Endothelial cell of umbilical vein (primary cell): Measurements from ENCODE around the gene MYO6. TPM values are rescaled to one million over a fixed set of nuclear protein-coding genes. Genes with fewer than 3 reads are reported as not detected.

Experiments
- BruUV-seq: library from RNA; stranded (reverse); fragments of 400-500 nt; replicated peaks from 2 replicates; lab custom pipeline; 2021; lab: Mats Ljungman, UMichigan
- CTCF ChIA-PET: fragments of 300-600, 350-600 bp; sonication (Branson Sonifier 250); formaldehyde crosslinking; loops from one replicate; lab custom pipeline; 2021; ENCODE audit warnings: antibody characterized with exemption, inconsistent platforms; lab: Charles Lee
- POLR2A ChIA-PET: fragments of 300-600, 350-600 bp; sonication (Branson Sonifier 250); formaldehyde crosslinking; loops from one replicate; lab custom pipeline; 2021; ENCODE audit warnings: antibody characterized with exemption, inconsistent platforms; lab: Charles Lee
- DNase-seq: peaks from one replicate; pipeline ENCODE4 v3.0.0-alpha.2; 2011; ENCODE audit warnings: low read depth, low spot score
- FAIRE-seq: peaks from 2 replicates; lab custom pipeline; 2011; peaks lifted over from hg19 to GRCh38; lab: Jason Lieb, UNC
- H2AFZ ChIP-seq: 2 replicates; pipeline ENCODE4 v1.6.0; 2012; ENCODE audit warnings: low read depth, low read length, control low read depth, inconsistent platforms
- H3K27ac ChIP-seq: 2 replicates; pipeline ENCODE4 v1.5.1; 2011; ENCODE audit warnings: low read depth, mild to moderate bottlenecking, control low read depth, low read length, moderate library complexity; ENCODE audit not compliant: insufficient read depth
- H3K27me3 ChIP-seq, 2 experiments: 2 replicates each; pipeline versions ENCODE4 v1.6.0 to v1.6.1; 2011; ENCODE audit warnings: low read length in 2 of 2, mixed read lengths in 1 of 2; ENCODE audit not compliant: control insufficient read depth in 2 of 2, insufficient read depth in 2 of 2
- H3K36me3 ChIP-seq, 2 experiments: 2 replicates in 1 of 2; 3 replicates in 1 of 2; pipeline ENCODE4 v1.5.1; 2011; ENCODE audit warnings: low read length in 2 of 2, mild to moderate bottlenecking in 1 of 2, moderate library complexity in 1 of 2; ENCODE audit not compliant: control insufficient read depth in 2 of 2, insufficient read depth in 2 of 2; ENCODE audit errors: extremely low read depth in 1 of 2
- H3K4me1 ChIP-seq: 3 replicates; pipeline ENCODE4 v1.5.1; 2011; ENCODE audit warnings: mild to moderate bottlenecking, low read length; ENCODE audit not compliant: control insufficient read depth, insufficient read depth; ENCODE audit errors: extremely low read depth
- H3K4me2 ChIP-seq: 2 replicates; pipeline ENCODE4 v1.6.1; 2011; ENCODE audit warnings: low read length, control low read depth, mixed read lengths; ENCODE audit not compliant: insufficient read depth
- H3K4me3 ChIP-seq, 3 experiments: fragments of 200-600 bp in 1 of 3; sonication (generic), shearing (Covaris generic) in 1 of 3; replicated peaks in 1 of 3; 2 replicates each; pipeline ENCODE4 v1.5.1; 2011 to 2016; ENCODE audit warnings: control low read depth in 3 of 3, low read length in 3 of 3, mild to moderate bottlenecking in 2 of 3, inconsistent platforms in 1 of 3, low read depth in 1 of 3, moderate library complexity in 1 of 3; ENCODE audit not compliant: insufficient read depth in 1 of 3
- H3K79me2 ChIP-seq: 2 replicates; pipeline ENCODE4 v1.6.0; 2012; ENCODE audit warnings: low read length, inconsistent platforms; ENCODE audit not compliant: control insufficient read depth, insufficient read depth
- H3K9ac ChIP-seq: replicated peaks from 2 replicates; pipeline ENCODE3; 2011; ENCODE audit warnings: low read length, control low read depth; ENCODE audit not compliant: insufficient read depth; ENCODE audit errors: extremely low read depth
- H3K9me1 ChIP-seq: replicated peaks from 3 replicates; pipeline ENCODE4 v1.6.0; 2011; ENCODE audit warnings: mild to moderate bottlenecking, low read length; ENCODE audit not compliant: control insufficient read depth, insufficient read depth; ENCODE audit errors: extremely low read depth
- H3K9me3 ChIP-seq: replicated peaks from 2 replicates; pipeline ENCODE4 v1.5.1; 2012; ENCODE audit warnings: low read length, inconsistent platforms; ENCODE audit not compliant: control insufficient read depth, insufficient read depth
- H4K20me1 ChIP-seq: replicated peaks from 2 replicates; pipeline ENCODE3; 2011; ENCODE audit warnings: mild to moderate bottlenecking, low read length; ENCODE audit not compliant: control insufficient read depth, insufficient read depth; ENCODE audit errors: extremely low read depth
- EZH2 ChIP-seq: IDR thresholded peaks from 2 replicates; pipeline ENCODE4 v1.6.1; 2012; ENCODE audit warnings: borderline replicate concordance, low read depth, mild to moderate bottlenecking, moderate library complexity, low read length, inconsistent platforms; ENCODE audit not compliant: severe bottlenecking
- FOS ChIP-seq: IDR thresholded peaks from 2 replicates; pipeline ENCODE4 v1.6.1; 2011; ENCODE audit warnings: mild to moderate bottlenecking, low read length, moderate library complexity, borderline replicate concordance; ENCODE audit not compliant: insufficient read depth
- GATA2 ChIP-seq: IDR thresholded peaks from 2 replicates; pipeline ENCODE4 v1.7.0; 2011; ENCODE audit warnings: low read depth, mild to moderate bottlenecking, moderate library complexity, mixed read lengths, low read length; ENCODE audit not compliant: insufficient read length, insufficient read depth
- JUN ChIP-seq: IDR thresholded peaks from 2 replicates; pipeline ENCODE4 v1.6.1; 2011; ENCODE audit warnings: borderline replicate concordance, low read depth; ENCODE audit not compliant: insufficient read length, insufficient read depth
- MYC ChIP-seq: IDR thresholded peaks from one replicate; pipeline ENCODE4 v1.6.1; 2011; ENCODE audit warnings: mild to moderate bottlenecking, low read depth, low read length
- POLR2A ChIP-seq: IDR thresholded peaks from 2 replicates; pipeline ENCODE4 v1.6.1; 2012; ENCODE audit warnings: low read depth, mild to moderate bottlenecking, control low read depth, low read length
- POLR2AphosphoS5 ChIP-seq: IDR thresholded peaks from 2 replicates; pipeline ENCODE4 v1.6.1; 2012; ENCODE audit warnings: low read depth, mild to moderate bottlenecking, control low read depth, low read length, moderate library complexity; ENCODE audit not compliant: insufficient read depth
- dilution Hi-C: fragments of 300-500 bp; cut with MboI; formaldehyde crosslinking; loops from one replicate; pipeline ENCODE4 v1.15.0; 2019; ENCODE audit warnings: low sequenced_read_pairs; ENCODE audit not compliant: extremely low pct_ligation_motif_present
- intact Hi-C: fragments of 100-400 bp; cut with micrococcal nuclease; formaldehyde crosslinking; loops from one replicate; pipeline ENCODE4 v1.10.0; 2022
- polyA plus RNA-seq, 4 experiments: library from polyadenylated mRNA; depleted of rRNA in 3 of 4; stranded (reverse) in 3 of 4; unstranded in 1 of 4; fragments of >200 nt; gene quantifications; 2 replicates each; pipeline versions ENCODE4 v1.2.1 to v1.2.3, GENCODE V29; 2011 to 2012; ENCODE audit warnings: missing spikeins in 1 of 4
- total RNA-seq: library from RNA; stranded (reverse); gene quantifications from 2 replicates; pipeline ENCODE4 v1.2.3, GENCODE V29; 2021
- TF ChIP-seq, protein P1 (sequence below), 2 donors: IDR thresholded peaks; 1 replicate in 1 of 2; 2 replicates in 1 of 2; pipeline ENCODE4 v1.5.1; 2011; ENCODE audit warnings: low read length in 2 of 2, mild to moderate bottlenecking in 2 of 2, moderate library complexity in 2 of 2, control low read depth in 1 of 2, inconsistent platforms in 1 of 2, low read depth in 1 of 2; ENCODE audit not compliant: insufficient read depth in 1 of 2; ENCODE audit errors: extremely low read depth in 1 of 2
- TF ChIP-seq, protein P2 (sequence below): IDR thresholded peaks from 2 replicates; pipeline ENCODE4 v1.6.1; 2011; ENCODE audit not compliant: insufficient read depth, insufficient read length

The MYO6 gene
- total and polyA plus RNA-seq, 2 donors (not counting 3 experiments of a cell fraction or from before 2014, with no cell fraction given): 15.5 to 68.0 TPM

DNA sequence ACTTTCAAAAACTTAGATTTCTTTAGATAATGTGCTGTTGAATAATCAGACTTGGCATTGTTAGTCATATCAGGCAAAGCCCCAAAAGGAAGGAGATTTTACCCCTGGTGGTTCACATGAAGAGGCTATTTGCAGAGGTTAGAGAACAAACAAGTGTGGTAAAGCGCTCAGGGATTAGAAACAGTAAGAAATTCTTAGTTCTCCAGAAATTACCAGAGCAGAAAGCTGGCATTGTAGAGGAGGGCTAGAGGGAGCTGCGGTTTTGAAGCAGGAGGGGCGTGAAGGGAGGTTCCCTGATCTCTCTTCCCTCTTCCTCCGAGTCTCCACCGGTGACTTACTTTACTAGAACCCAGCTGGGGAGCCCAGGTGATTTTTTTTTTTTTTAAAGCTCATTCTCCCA is 10.2 kb downstream of the MYO6 start:
- no peak for FAIRE-seq
- intact Hi-C loops: no loop called here
- peaks cover 17% of the 10 kb centered on the region for H4K20me1 ChIP-seq
- CTCF ChIA-PET: interaction anchor here (2.2 kb wide), 1 partner anchor 11 kb away, joined by 7 read pairs; no protein-coding TSS in a partner anchor
- peaks cover 1% of the 10 kb centered on the region for H3K4me1 ChIP-seq
- H3K9ac ChIP-seq: no peak overlapping the region
- H3K4me3 ChIP-seq: no peak overlapping the region
- no peaks in the 10 kb centered on the region for H3K9me3 ChIP-seq
- dilution Hi-C loops: no loop called here
- no peaks in the 10 kb centered on the region for H3K9me1 ChIP-seq
- peaks cover 65% of the 10 kb centered on the region for H3K79me2 ChIP-seq
- no peak overlapping the region for H3K4me2 ChIP-seq
- no TSS peak for BruUV-seq
- H3K27ac ChIP-seq: no peak overlapping the region
- TF ChIP-seq, protein P1, sequence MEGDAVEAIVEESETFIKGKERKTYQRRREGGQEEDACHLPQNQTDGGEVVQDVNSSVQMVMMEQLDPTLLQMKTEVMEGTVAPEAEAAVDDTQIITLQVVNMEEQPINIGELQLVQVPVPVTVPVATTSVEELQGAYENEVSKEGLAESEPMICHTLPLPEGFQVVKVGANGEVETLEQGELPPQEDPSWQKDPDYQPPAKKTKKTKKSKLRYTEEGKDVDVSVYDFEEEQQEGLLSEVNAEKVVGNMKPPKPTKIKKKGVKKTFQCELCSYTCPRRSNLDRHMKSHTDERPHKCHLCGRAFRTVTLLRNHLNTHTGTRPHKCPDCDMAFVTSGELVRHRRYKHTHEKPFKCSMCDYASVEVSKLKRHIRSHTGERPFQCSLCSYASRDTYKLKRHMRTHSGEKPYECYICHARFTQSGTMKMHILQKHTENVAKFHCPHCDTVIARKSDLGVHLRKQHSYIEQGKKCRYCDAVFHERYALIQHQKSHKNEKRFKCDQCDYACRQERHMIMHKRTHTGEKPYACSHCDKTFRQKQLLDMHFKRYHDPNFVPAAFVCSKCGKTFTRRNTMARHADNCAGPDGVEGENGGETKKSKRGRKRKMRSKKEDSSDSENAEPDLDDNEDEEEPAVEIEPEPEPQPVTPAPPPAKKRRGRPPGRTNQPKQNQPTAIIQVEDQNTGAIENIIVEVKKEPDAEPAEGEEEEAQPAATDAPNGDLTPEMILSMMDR (IDR thresholded peaks at IDR 0.05; ENCODE audit: extremely low read depth in 1 of 2, insufficient read depth in 1 of 2, low read depth in 1 of 2, low read length in 2 of 2): no peak
- no peak for TF ChIP-seq EZH2
- no peak for TF ChIP-seq POLR2AphosphoS5
- TF ChIP-seq JUN: no peak
- no peak for TF ChIP-seq GATA2
- no peak for TF ChIP-seq POLR2A
- no peak for TF ChIP-seq MYC
- TF ChIP-seq, protein P2, sequence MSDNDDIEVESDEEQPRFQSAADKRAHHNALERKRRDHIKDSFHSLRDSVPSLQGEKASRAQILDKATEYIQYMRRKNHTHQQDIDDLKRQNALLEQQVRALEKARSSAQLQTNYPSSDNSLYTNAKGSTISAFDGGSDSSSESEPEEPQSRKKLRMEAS: no peak
- TF ChIP-seq FOS: no peak
- no peak overlapping the region for H2AFZ ChIP-seq
- peaks cover 0 to 3% of the 10 kb centered on the region in 2 experiments for H3K36me3 ChIP-seq
- DNase-seq: no peak
- POLR2A ChIA-PET: no interaction called here
- no peaks in the 10 kb centered on the region for H3K27me3 ChIP-seq
